Skeletal muscle satellite cell (primary cell): ENCODE measurements around the gene MIEN1. TPM values are rescaled to one million over a fixed set of nuclear protein-coding genes. Genes with fewer than 3 reads are reported as not detected.
A peak's percentile ranks its signal among the peaks of the same experiment; 100 is the strongest.

Experiments used
- H3K27me3 ChIP-seq: 2 replicates; pipeline ENCODE4 v1.7.0; 2013; ENCODE audit warnings: low read length; ENCODE audit not compliant: control insufficient read depth, insufficient read depth
- H3K36me3 ChIP-seq: 2 replicates; pipeline ENCODE4 v1.7.0; 2013; ENCODE audit warnings: mild to moderate bottlenecking, control low read depth, low read length; ENCODE audit not compliant: insufficient read depth
- H3K4me1 ChIP-seq: 2 replicates; pipeline ENCODE4 v1.7.0; 2013; ENCODE audit warnings: low read length; ENCODE audit not compliant: control insufficient read depth, insufficient read depth
- H3K4me2 ChIP-seq: 2 replicates; pipeline ENCODE4 v1.7.0; 2013; ENCODE audit warnings: mild to moderate bottlenecking, low read length
- H3K4me3 ChIP-seq: 2 replicates; pipeline ENCODE4 v1.7.0; 2013; ENCODE audit warnings: low read length
- H3K9ac ChIP-seq: 2 replicates; pipeline ENCODE4 v1.7.0; 2013; ENCODE audit warnings: mild to moderate bottlenecking, low read depth, low read length, moderate library complexity
- H3K9me3 ChIP-seq: replicated peaks from 2 replicates; pipeline ENCODE4 v1.7.0; 2013; ENCODE audit warnings: mild to moderate bottlenecking, control low read depth, low read length
- total RNA-seq: library from RNA; depleted of rRNA; stranded (reverse); fragments of >200 nt; gene quantifications from 2 replicates; pipeline ENCODE4 v1.2.3, GENCODE V29; 2012; rRNA removed

MIEN1 gene, protein sequence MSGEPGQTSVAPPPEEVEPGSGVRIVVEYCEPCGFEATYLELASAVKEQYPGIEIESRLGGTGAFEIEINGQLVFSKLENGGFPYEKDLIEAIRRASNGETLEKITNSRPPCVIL
- total RNA-seq: 18.3 and 23.2 TPM in 2 replicates

DNA sequence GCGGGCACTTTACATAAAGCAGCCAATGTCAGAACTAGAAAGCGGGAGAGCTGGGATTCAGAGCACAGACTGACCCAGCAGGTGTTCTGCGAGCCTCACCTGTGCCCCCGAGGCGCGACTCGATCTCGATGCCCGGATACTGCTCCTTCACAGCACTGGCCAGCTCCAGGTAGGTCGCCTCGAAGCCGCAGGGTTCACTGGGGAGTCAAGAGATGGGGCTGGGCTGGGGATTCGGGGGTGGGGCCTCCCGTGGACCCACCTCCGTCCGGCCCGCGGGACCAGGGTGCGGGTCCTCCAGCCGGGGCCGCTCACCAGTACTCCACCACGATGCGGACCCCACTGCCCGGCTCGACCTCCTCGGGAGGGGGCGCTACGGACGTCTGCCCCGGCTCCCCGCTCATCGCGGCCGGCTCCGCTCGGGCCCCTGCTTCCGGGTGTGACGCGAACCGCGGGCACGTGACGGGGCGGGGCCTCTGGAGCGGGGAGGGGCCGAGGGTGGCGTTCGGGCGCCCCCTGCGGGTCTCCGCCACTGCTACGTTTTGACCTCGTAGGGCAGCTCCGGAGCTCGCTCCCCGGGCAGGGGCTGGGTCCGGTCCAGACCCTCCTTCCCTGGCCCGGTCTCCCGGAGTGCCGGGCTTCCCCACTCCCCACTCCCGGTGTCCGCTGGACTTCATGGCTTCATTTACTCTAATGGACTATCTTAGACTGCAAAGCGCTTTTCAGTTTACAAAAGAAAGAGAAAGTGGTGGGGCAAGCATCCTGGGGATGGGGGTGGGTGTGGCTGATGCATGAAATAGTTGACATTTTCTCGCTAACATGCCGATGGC is at the start of gene MIEN1:
Gene MIEN1 (minus strand): TSS at position 438 of the 827 bp plus-strand sequence. CDS start 37 bp downstream, at position 401.
- peak within 1 kb of the TSS; percentile 81 for H3K9ac ChIP-seq

DNA sequence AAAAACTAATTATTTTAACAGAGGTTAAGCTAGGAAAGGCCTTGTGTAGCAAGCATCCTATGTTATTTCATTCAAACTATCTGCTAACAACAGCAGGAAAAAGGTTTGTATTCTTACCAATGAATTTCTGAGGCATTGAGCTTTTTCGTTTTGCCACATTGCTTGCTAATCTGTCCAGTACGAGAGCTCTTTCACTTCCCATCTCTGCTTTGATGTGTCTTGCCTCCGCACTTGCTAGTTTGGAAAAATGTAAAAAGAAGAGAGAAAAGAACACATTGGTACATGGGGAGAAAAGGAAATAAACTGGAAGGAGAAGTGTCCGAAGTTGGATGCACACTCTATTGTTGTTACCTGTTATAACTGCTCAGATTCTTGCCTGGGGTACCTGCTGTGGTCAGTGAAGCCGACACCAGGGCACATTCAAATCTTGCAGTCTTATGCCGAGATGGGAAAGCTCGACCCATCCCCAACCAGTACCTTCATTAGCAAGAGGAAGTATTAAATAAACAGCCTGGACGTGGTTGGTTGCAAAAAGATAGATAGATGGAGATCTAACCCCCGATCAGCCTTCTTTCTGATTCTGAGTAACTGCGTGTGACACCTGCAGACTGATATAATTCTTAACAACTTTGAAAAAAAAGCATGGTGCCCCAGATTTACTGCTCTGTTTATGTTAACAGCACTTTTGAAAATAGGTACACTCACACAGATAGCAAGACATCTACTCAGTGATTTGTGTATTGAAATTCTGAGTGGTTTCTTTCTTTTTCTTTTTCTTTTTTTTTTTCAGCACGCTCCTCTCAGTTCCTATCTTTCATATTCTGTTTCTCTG is 47.4 kb upstream of the MIEN1 start:
- no peak overlapping the region for H3K9ac ChIP-seq
- H3K36me3 ChIP-seq: no peaks in the 10 kb centered on the region
- H3K9me3 ChIP-seq: no peaks in the 10 kb centered on the region
- H3K27me3 ChIP-seq: peaks cover 74% of the 10 kb centered on the region
- no peaks in the 10 kb centered on the region for H3K4me1 ChIP-seq
- H3K4me2 ChIP-seq: no peak overlapping the region
- H3K4me3 ChIP-seq: no peak overlapping the region

More for the DNA sequence above, at the start of gene MIEN1:
- Histone ChIP-seq H3K4me1 (peaks cover 7% of the 10 kb centered on the region), H3K36me3 (peaks cover 34% of the 10 kb centered on the region), H3K4me3 (peak within 1 kb of the TSS; percentile 75), H3K27me3 (no peaks in the 10 kb centered on the region), H3K4me2 (peak within 1 kb of the TSS; percentile 87), H3K9me3 (no peaks in the 10 kb centered on the region)

DNA sequence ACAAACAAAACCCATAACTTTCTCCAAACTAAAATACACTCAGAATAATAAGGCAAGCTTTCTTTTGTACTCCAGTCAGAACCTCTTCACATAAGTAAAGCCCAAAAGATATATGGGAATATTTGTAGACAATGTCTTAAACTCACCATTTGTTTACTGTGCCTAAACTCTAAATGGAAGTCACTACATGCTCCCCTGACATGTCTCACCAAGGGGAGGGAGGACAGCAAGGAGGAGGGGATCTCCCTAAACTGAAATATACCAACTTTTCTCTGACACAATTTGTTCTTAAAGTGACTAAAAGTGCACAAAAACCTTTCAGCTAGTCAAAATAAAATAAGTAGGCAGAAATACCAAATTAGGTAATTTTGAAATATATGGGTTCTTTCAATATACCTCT is 45.9 kb upstream of the MIEN1 start:
- Histone ChIP-seq H3K9me3 (no peaks in the 10 kb centered on the region), H3K36me3 (no peaks in the 10 kb centered on the region), H3K4me3 (no peak overlapping the region), H3K4me1 (no peaks in the 10 kb centered on the region), H3K27me3 (peaks cover 71% of the 10 kb centered on the region), H3K9ac (no peak overlapping the region), H3K4me2 (no peak overlapping the region)

DNA sequence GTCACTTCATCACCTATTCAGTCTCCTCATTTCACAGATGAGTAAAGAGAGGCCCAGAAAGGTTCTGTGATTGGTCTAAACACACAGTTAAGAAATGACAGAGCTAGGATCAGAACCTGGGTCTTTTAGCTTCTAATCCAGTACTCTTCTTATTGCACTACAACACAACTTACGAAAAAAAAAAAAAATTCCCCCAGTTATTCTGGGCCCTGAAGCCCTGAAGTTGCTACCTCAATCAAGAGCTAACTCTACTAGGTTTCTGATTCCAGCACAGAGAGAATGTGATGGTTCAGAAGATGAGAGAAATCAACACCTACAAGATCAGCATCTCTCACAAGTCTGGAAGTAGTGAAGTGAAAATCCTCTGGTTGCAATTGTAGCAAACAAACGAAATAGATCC is 44.7 kb upstream of the MIEN1 start:
- no peak overlapping the region for H3K4me3 ChIP-seq
- H3K27me3 ChIP-seq: peaks cover 72% of the 10 kb centered on the region
- H3K9ac ChIP-seq: no peak overlapping the region
- H3K9me3 ChIP-seq: no peaks in the 10 kb centered on the region
- no peaks in the 10 kb centered on the region for H3K36me3 ChIP-seq
- no peak overlapping the region for H3K4me2 ChIP-seq
- H3K4me1 ChIP-seq: no peaks in the 10 kb centered on the region

DNA sequence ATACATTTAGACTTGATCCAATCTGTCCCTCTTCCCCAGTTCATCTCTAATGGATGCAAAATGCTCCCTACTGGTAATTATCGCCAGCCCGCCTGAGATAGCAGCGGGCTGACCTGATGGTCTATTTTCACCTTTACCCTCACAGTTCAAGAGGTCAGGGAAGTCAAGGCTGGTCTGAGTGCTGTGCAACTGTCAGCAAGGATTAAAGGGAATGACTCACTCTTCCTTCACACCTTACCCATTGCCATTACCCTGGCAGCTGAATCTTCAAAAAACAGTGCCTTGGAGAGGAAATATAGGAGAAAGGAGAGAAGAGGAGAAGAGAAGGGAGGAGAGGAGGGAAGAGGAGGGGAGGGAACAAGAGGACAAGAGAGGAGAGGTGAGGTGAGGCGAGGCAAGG is 43.7 kb upstream of the MIEN1 start:
- Histone ChIP-seq H3K27me3 (peaks cover 82% of the 10 kb centered on the region), H3K4me2 (no peak overlapping the region), H3K9ac (no peak overlapping the region), H3K4me3 (no peak overlapping the region), H3K4me1 (no peaks in the 10 kb centered on the region), H3K9me3 (no peaks in the 10 kb centered on the region), H3K36me3 (no peaks in the 10 kb centered on the region)

DNA sequence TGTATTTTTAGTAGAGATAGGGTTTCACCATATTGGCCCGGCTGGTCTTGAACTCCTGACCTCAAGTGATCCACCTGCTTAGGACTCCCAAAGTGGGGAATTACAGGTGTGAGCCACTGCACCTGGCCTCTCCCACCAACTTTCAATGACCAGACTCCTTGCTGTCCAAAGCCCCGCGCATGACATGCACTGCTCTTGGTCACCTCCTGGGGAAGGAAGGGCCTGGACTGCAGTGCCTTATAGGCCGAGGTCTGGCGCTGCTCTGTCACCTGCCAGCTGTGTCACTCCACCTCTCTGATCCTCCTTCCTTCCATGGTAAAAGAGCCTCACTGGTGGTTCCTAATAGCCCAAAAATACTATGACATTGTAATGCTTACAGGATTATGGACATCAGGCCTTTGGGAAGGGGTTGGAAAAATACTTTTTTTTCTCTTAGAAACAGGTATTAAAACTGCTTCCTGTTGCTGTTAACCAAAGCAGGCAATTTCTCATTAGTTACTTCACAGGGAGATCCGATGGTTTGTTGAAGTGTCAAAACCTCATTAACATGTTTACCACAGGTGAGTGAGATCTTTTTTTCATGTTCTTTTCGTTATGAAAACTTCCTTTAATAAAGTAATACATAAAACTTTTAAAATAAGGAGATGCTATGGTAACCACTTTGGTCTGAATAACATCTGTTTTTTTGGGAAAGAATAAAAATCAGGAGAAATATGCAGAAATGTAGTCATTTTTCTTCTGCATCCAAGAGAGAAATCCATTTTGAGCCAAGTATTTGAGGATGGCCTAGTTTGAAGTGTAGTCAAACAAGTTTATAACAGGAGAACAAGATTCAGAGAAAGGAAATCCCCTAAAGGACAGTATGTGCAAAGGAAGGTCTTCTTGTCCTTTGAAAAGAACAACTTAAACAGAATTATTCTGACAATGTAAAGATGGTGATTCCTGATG is 42.9 kb upstream of the MIEN1 start:
- no peaks in the 10 kb centered on the region for H3K4me1 ChIP-seq
- no peaks in the 10 kb centered on the region for H3K9me3 ChIP-seq
- no peak overlapping the region for H3K4me3 ChIP-seq
- no peak overlapping the region for H3K9ac ChIP-seq
- H3K4me2 ChIP-seq: no peak overlapping the region
- H3K27me3 ChIP-seq: peaks cover 89% of the 10 kb centered on the region
- H3K36me3 ChIP-seq: no peaks in the 10 kb centered on the region

DNA sequence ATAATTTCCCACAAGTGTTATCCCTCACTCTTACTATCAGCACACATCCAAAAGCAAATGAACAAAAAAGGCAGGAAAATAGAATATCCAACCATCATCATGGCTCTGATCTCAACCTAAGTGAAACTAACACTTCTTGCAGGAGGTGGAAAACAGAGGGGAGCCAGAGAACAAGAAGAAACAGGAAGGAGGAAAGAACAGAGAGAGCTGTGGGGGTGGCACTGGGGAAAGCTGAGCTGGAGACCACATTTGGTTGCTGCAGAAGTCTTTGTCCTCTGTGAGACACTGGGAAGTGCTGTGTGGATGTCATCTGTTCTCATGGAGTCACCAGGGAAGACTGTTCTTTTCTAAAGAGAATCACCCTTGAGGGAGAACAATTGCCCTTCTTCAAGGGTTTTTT is 42.1 kb upstream of the MIEN1 start:
- no peak overlapping the region for H3K9ac ChIP-seq
- peaks cover 87% of the 10 kb centered on the region for H3K27me3 ChIP-seq
- H3K9me3 ChIP-seq: no peaks in the 10 kb centered on the region
- no peaks in the 10 kb centered on the region for H3K36me3 ChIP-seq
- H3K4me1 ChIP-seq: no peaks in the 10 kb centered on the region
- no peak overlapping the region for H3K4me3 ChIP-seq
- H3K4me2 ChIP-seq: no peak overlapping the region

DNA sequence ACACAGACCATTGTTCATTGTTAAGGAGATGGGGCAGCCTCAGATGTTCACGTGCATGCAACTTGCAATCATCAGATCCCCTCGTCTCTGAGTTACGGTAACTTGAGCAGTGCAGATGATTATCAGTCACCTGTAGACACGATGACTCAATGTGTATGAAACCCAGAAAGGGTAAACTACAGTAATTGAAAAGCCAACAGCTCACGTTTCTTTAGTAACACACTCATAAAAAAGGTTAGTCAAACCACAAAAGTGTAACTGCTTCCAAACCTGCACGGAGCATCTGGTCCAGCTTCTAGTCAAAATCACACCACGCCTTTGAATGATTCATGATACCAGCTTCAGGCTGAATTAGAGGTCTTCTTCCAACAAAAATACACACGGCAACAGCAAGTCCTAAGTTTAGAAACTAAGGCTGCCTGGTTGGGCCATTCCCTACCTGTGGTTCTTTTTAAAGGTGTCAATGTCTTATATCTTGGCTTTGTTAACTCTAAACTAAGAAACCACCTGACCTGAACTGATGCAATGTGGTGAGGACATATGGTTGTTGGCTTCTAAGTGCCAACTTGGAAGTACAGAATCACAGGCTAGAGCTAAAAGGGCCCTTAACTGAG is 39.7 kb upstream of the MIEN1 start:
- no peaks in the 10 kb centered on the region for H3K9me3 ChIP-seq

DNA sequence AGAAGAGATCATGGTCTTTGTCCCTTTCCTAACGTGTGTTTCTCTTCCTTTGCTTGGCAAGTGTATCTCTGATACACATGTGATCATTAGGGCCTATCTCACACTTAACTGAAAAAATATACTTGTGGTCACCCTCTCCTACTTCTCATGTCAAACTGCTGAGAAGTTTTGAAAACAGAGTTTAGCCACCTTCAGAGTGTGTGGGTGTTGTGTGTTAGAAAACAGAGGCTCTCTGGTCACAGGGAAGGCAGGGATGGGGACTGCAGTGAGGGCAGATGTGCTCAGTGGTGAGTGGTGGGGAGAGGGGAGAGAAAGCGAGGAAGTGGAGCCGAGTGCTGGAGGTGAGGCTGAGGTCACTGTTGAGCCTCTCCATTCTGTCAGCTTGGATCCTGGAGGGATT is 36.8 kb upstream of the MIEN1 start:
- no peaks in the 10 kb centered on the region for H3K9me3 ChIP-seq
- peaks cover 11% of the 10 kb centered on the region for H3K4me1 ChIP-seq
- no peaks in the 10 kb centered on the region for H3K36me3 ChIP-seq
- H3K4me2 ChIP-seq: no peak overlapping the region
- no peak overlapping the region for H3K9ac ChIP-seq
- H3K4me3 ChIP-seq: no peak overlapping the region
- H3K27me3 ChIP-seq: peaks cover 73% of the 10 kb centered on the region

More for the DNA sequence above, 39.7 kb upstream of the MIEN1 start:
- peaks cover 86% of the 10 kb centered on the region for H3K27me3 ChIP-seq
- H3K4me3 ChIP-seq: no peak overlapping the region
- no peaks in the 10 kb centered on the region for H3K4me1 ChIP-seq
- no peak overlapping the region for H3K9ac ChIP-seq
- no peaks in the 10 kb centered on the region for H3K36me3 ChIP-seq
- H3K4me2 ChIP-seq: no peak overlapping the region

DNA sequence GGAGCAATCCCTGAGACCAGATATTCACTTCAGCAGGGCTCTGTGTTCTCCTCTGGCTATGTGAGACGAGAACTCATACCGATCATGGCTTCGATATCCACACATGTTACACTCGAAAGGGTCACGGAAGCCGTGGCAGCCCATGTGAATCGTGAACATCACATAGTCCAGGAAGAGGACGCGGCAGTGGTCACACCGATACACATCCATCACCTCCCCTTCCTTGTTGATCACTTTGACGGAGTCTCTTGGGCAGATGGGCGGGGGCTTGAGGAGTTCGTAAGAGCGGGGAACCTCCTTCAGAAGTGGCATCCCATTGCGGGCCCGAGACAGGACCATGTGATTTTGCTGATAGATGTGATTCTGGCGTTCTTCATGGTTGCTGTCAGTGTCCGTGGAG is 35.4 kb upstream of the MIEN1 start:
- no peaks in the 10 kb centered on the region for H3K36me3 ChIP-seq

More for the DNA sequence above, 35.4 kb upstream of the MIEN1 start:
- Histone ChIP-seq H3K9ac (no peak overlapping the region), H3K9me3 (no peaks in the 10 kb centered on the region), H3K4me1 (peaks cover 11% of the 10 kb centered on the region), H3K4me3 (no peak overlapping the region), H3K4me2 (no peak overlapping the region), H3K27me3 (peaks cover 65% of the 10 kb centered on the region)
